Measurements from ENCODE around the gene MORN4.

Gene MORN4

GRCh38 chr10:97633921-97634320, 621 bp upstream of the MORN4 start:
- TF ChIP-seq CTCF (IDR thresholded peaks at IDR 0.05): no peak

- no peak for TF ChIP-seq CTCF (IDR thresholded peaks at IDR 0.05)
These were observed 2.2 kb downstream of the MORN4 start for GRCh38 chr10:97631098-97631497.

- TF ChIP-seq CTCF (IDR thresholded peaks at IDR 0.05): no peak
These were observed 4.0 kb downstream of the MORN4 start for GRCh38 chr10:97629289-97629688.

GRCh38 chr10:97628228-97628627, 5.1 kb downstream of the MORN4 start:
- TF ChIP-seq CTCF (IDR thresholded peaks at IDR 0.05): no peak

GRCh38 chr10:97627731-97628130, 5.6 kb downstream of the MORN4 start:
- no peak for TF ChIP-seq CTCF (IDR thresholded peaks at IDR 0.05)

GRCh38 chr10:97623277-97623676, 10.0 kb downstream of the MORN4 start:
- TF ChIP-seq CTCF (IDR thresholded peaks at IDR 0.05): no peak

GRCh38 chr10:97618733-97619132, 14.6 kb downstream of the MORN4 start:
- no peak for TF ChIP-seq CTCF (IDR thresholded peaks at IDR 0.05)

GRCh38 chr10:97618285-97618684, 15.0 kb downstream of the MORN4 start:
- TF ChIP-seq CTCF (IDR thresholded peaks at IDR 0.05): no peak

Measured in LNCAP (cell line).